Ascending aorta (tissue), 2 donors: ENCODE results near the gene LRRC7. TPM values are rescaled to one million over a fixed set of nuclear protein-coding genes. Genes with fewer than 3 reads are reported as not detected.

Experiments used
- DNase-seq, 2 donors: peaks; one replicate each; pipeline ENCODE4 v3.0.0-alpha.2; 2019; ENCODE audit warnings: low spot score in 2 of 2
- H3K27ac ChIP-seq, 2 donors: fragments of 200-600 bp; sonication (generic); one replicate each; pipeline ENCODE4 v1.5.1; 2016 to 2017; ENCODE audit warnings: mild to moderate bottlenecking in 1 of 2
- H3K27me3 ChIP-seq: fragments of 200-600 bp; sonication (generic); one replicate; pipeline ENCODE4 v1.5.1; 2017
- H3K36me3 ChIP-seq, 2 donors: fragments of 200-600 bp; sonication (generic); one replicate each; pipeline ENCODE4 v1.5.1; 2016
- H3K4me1 ChIP-seq, 2 donors: fragments of 200-600 bp; sonication (generic); one replicate each; pipeline ENCODE4 v1.5.1; 2016 to 2017; ENCODE audit warnings: mild to moderate bottlenecking in 1 of 2
- H3K4me3 ChIP-seq, 2 donors: fragments of 200-600 bp; sonication (generic); one replicate each; pipeline ENCODE4 v1.5.1; 2016 to 2017; ENCODE audit warnings: mild to moderate bottlenecking in 1 of 2
- H3K9me3 ChIP-seq, 2 donors: fragments of 200-600 bp; sonication (generic); one replicate each; pipeline ENCODE4 v1.5.1; 2016
- intact Hi-C: fragments of 100-400 bp; cut with DNase I; formaldehyde crosslinking; loops from one replicate; pipeline ENCODE4 v1.15.1; 2023
- total RNA-seq: library from RNA; depleted of rRNA; stranded (reverse); fragments of >200 nt; gene quantifications from one replicate; pipeline ENCODE4 v1.1.0, GENCODE V29; 2016
- TF ChIP-seq, protein P1 (sequence below), 3 experiments: fragments of 200-600 bp in 2 of 3; fragments of 450-650 bp in 1 of 3; sonication (generic) in 2 of 3; IDR thresholded peaks; one replicate each; pipeline ENCODE4 v1.5.1; 2016 to 2019; ENCODE audit warnings: antibody characterized with exemption in 3 of 3, mild to moderate bottlenecking in 1 of 3, moderate library complexity in 1 of 3

LRRC7 gene
- total RNA-seq, 1 donor from 2014 or later, result not detected

DNA sequence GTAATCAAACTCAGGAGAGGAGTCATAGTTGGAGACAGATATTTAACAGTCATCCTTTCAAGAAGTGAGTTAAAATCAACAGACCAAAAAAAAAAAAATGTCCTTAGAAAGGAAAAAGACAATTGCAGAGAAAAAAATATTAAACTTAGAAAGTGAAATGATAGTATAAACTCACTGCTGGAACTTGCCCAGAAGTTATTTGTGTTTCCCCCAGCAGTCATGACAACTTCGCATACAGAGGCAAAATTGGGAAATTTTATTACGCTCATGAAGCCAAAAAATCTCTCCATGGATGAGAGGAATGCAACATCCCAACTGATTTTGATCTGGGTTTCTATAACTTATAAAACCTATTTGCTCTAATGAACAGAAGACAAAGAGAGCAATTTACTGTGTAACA, 198.2 kb downstream of the LRRC7 start:
- intact Hi-C loops, result no loop called here
- Histone ChIP-seq H3K4me3 (no peak overlapping the region), H3K36me3 (no peaks in the 10 kb centered on the region), H3K4me1 (no peaks in the 10 kb centered on the region), H3K27me3 (no peaks in the 10 kb centered on the region), H3K27ac (no peak overlapping the region), H3K9me3 (no peaks in the 10 kb centered on the region)
- DNase-seq, result no peak
- TF ChIP-seq, protein P1, sequence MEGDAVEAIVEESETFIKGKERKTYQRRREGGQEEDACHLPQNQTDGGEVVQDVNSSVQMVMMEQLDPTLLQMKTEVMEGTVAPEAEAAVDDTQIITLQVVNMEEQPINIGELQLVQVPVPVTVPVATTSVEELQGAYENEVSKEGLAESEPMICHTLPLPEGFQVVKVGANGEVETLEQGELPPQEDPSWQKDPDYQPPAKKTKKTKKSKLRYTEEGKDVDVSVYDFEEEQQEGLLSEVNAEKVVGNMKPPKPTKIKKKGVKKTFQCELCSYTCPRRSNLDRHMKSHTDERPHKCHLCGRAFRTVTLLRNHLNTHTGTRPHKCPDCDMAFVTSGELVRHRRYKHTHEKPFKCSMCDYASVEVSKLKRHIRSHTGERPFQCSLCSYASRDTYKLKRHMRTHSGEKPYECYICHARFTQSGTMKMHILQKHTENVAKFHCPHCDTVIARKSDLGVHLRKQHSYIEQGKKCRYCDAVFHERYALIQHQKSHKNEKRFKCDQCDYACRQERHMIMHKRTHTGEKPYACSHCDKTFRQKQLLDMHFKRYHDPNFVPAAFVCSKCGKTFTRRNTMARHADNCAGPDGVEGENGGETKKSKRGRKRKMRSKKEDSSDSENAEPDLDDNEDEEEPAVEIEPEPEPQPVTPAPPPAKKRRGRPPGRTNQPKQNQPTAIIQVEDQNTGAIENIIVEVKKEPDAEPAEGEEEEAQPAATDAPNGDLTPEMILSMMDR (IDR thresholded peaks at IDR 0.05), result no peak

DNA sequence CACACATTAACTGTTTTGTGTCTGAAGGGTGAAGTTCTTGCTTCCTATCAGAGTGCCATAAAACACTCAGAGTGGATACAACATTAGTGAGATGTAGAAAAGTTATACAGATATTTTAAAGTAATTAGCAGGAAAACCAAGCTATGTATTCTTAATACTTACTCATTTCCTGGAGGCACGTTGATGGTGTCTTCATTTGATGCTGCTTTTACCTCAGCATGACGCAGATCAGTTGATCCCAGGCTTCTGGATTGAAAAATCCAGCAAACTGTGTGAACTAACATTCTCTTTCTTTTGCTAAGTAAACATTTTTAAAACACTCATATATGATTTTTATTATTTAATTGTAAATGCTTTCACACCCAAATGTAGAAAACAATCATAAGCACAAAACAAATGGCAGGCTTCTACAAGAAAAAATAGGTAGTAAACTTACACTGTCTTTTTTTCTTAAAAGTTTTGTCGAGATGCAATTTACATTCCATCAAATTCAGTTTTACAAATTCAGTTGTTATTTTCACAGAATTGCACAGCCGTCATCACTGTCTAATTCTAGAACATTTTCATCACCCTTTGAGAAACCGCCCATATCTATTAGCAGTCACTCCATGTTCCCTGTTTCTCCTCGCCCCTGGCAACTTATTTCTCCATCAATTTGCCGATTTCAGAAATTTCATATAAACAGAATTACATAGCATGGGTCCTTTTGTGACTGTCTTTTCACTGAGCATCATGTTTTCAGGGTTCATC, 198.9 kb downstream of the LRRC7 start:
- no peaks in the 10 kb centered on the region for H3K27me3 ChIP-seq
- intact Hi-C loops, result no loop called here
- H3K9me3 ChIP-seq, result no peaks in the 10 kb centered on the region
- no peak overlapping the region for H3K4me3 ChIP-seq
- TF ChIP-seq, protein P1 (IDR thresholded peaks at IDR 0.05), result no peak
- H3K4me1 ChIP-seq, result no peaks in the 10 kb centered on the region
- no peaks in the 10 kb centered on the region for H3K36me3 ChIP-seq
- no peak for DNase-seq
- no peak overlapping the region for H3K27ac ChIP-seq

DNA sequence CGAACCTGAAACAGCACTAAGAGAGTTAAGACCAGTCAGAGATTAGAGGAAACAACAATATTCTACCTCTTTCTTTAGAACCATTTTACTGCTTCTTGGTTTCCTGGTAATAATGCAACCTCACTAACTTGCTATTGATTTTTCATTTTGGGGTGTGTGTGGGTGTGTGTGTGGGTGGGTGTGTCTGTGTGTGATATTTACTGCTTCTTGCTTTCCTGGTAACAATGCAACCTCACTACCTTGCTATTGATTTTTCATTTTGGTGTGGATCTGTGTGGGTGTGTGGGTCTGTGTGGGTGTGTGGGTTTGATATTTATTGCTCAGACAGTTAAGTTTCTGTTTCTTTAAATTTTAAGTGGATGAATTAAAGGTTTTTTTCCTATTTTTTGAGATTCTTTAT, 208.8 kb downstream of the LRRC7 start:
- H3K27me3 ChIP-seq, result no peaks in the 10 kb centered on the region
- H3K4me1 ChIP-seq, result no peaks in the 10 kb centered on the region
- DNase-seq, result no peak
- intact Hi-C loops, result no loop called here
- TF ChIP-seq, protein P1 (IDR thresholded peaks at IDR 0.05), result no peak
- H3K27ac ChIP-seq, result no peak overlapping the region
- H3K9me3 ChIP-seq, result no peaks in the 10 kb centered on the region
- no peak overlapping the region for H3K4me3 ChIP-seq
- no peaks in the 10 kb centered on the region for H3K36me3 ChIP-seq

- Histone ChIP-seq H3K9me3 (no peaks in the 10 kb centered on the region), H3K36me3 (no peaks in the 10 kb centered on the region), H3K4me3 (no peak overlapping the region), H3K27ac (no peak overlapping the region), H3K27me3 (no peaks in the 10 kb centered on the region), H3K4me1 (no peaks in the 10 kb centered on the region)
- intact Hi-C loops, result no loop called here
- no peak for DNase-seq
- TF ChIP-seq, protein P1 (IDR thresholded peaks at IDR 0.05), result no peak
These were observed 209.7 kb downstream of the LRRC7 start for GRCh38 chr1:69777423-69777822.

GRCh38 chr1:69777971-69778370, 210.2 kb downstream of the LRRC7 start:
- TF ChIP-seq, protein P1 (IDR thresholded peaks at IDR 0.05), result no peak
- Histone ChIP-seq H3K36me3 (no peaks in the 10 kb centered on the region), H3K27me3 (no peaks in the 10 kb centered on the region), H3K27ac (no peak overlapping the region), H3K9me3 (no peaks in the 10 kb centered on the region), H3K4me3 (no peak overlapping the region), H3K4me1 (no peaks in the 10 kb centered on the region)
- DNase-seq, result no peak
- intact Hi-C loops, result no loop called here
